Measurements from ENCODE around the gene ZNF350.

DNA sequence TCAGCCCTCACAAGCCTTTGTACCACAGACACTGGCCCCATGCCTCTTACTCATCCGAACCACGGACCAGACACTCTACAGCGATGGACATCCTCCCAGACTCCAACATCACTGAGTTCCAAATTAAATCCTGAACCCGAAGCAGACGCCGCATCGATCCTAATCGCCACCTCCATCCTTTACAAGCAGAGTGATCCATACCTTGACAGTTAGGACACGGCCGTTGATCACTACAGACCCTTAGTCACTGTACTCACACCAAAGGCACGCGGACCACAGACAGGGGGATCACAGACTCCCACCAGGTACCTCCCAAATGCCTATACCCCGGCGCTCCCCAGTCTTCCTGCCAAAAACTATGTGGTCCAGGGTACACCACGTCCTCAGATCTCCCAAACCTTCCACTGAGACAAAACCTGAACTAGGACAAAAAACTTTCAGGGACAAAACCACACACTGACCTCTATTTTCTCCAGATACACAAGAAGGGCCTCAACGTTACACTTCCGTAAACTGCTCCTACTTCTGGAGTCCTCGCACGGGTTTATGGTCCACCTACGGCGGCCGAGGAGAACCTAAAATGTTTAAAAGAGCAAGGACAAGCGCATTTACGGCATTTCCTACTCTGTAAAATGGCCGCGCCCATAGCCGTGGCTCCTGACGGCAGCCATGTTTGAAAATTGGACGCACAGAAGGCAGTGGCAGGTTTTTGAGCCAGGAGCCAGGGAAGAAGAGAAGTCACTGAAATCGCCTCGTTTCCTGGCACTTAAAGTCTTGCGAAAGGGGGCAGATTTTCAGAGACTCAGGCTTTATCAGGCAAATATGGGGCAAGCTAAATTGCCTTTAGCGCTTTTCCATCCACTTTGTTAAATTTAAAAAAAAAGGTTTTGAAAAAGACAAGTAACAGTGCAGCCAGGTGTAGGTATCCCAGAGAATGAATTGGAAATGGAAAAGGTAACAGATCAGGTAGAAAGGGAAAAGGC lies at the start of gene ZNF350:
- TF ChIP-seq, protein P1, sequence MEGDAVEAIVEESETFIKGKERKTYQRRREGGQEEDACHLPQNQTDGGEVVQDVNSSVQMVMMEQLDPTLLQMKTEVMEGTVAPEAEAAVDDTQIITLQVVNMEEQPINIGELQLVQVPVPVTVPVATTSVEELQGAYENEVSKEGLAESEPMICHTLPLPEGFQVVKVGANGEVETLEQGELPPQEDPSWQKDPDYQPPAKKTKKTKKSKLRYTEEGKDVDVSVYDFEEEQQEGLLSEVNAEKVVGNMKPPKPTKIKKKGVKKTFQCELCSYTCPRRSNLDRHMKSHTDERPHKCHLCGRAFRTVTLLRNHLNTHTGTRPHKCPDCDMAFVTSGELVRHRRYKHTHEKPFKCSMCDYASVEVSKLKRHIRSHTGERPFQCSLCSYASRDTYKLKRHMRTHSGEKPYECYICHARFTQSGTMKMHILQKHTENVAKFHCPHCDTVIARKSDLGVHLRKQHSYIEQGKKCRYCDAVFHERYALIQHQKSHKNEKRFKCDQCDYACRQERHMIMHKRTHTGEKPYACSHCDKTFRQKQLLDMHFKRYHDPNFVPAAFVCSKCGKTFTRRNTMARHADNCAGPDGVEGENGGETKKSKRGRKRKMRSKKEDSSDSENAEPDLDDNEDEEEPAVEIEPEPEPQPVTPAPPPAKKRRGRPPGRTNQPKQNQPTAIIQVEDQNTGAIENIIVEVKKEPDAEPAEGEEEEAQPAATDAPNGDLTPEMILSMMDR (IDR thresholded peaks at IDR 0.05; ENCODE audit: extremely low read depth in 1 of 2, insufficient read depth in 1 of 2, low read depth in 1 of 2, low read length in 2 of 2) = no peak
- TF ChIP-seq, protein P2, sequence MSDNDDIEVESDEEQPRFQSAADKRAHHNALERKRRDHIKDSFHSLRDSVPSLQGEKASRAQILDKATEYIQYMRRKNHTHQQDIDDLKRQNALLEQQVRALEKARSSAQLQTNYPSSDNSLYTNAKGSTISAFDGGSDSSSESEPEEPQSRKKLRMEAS (IDR thresholded peaks at IDR 0.05; ENCODE audit: insufficient read depth, insufficient read length) = no peak
- TF ChIP-seq EZH2 (IDR thresholded peaks at IDR 0.05; ENCODE audit: borderline replicate concordance, low read depth, low read length, severe bottlenecking) (no peak), POLR2AphosphoS5 (IDR thresholded peaks at IDR 0.05; ENCODE audit: insufficient read depth, low read depth, low read length) (peak; percentile 13), JUN (IDR thresholded peaks at IDR 0.05; ENCODE audit: borderline replicate concordance, insufficient read depth, insufficient read length, low read depth) (no peak), POLR2A (IDR thresholded peaks at IDR 0.05; ENCODE audit: low read depth, low read length) (no peak), MYC (IDR thresholded peaks at IDR 0.05; ENCODE audit: low read depth, low read length) (no peak), GATA2 (IDR thresholded peaks at IDR 0.05; ENCODE audit: insufficient read depth, insufficient read length, low read depth, low read length) (no peak), FOS (IDR thresholded peaks at IDR 0.05; ENCODE audit: borderline replicate concordance, insufficient read depth, low read length) (no peak)

Measured in endothelial cell of umbilical vein (primary cell).